Epidermal melanocyte (primary cell): ENCODE data around the gene TMEM204.

ENCODE experiments used
- DNase-seq: peaks from one replicate; pipeline ENCODE4 v3.0.0; 2011; ENCODE audit warnings: low spot score; ENCODE audit not compliant: insufficient read length

The TMEM204 gene

DNA sequence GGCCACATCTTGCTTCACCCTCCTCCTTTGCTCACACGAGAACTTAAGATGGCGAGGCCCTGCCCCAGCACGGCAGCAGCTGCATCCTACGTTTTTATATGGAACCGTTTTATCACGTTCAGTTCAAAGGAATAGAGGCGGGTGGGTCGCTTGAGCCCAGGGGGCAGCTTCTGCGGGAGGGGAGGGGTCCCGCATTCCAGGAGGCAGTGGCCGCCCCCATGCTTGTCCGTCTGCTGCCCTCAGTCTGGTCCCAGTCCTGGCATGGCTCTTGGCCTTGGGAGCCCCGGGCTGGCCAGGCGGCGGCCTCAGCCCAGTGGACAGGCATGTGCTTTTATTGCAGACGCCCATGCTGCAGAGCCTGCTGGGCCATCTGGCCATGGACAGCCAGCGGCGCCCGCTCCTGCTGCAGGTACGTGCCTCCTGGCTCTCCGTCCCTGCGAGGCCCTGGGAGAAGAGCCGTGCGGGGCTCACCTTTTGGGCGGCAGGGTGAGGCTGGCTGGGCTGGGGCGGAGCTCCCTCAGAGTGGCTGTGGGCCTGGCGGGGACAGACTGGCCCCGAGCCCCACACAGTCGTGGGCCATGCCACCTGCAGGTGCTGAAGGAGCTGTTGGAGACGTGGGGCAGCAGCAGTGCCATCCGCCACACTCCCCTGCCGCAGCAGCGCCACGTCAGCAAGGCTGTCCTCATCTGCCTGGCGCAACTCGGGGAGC lies 33.6 kb upstream of the TMEM204 start:
- no peak for DNase-seq

- no peak for DNase-seq
Observed at GRCh38 chr16:1500465-1501150, 32.9 kb upstream of the TMEM204 start.

- no peak for DNase-seq
Observed at GRCh38 chr16:1501630-1502029, 31.8 kb upstream of the TMEM204 start.

- DNase-seq: no peak
Observed at GRCh38 chr16:1502092-1503004, 31.1 kb upstream of the TMEM204 start.

- no peak for DNase-seq
Observed at GRCh38 chr16:1503110-1503955, 30.1 kb upstream of the TMEM204 start.

DNA sequence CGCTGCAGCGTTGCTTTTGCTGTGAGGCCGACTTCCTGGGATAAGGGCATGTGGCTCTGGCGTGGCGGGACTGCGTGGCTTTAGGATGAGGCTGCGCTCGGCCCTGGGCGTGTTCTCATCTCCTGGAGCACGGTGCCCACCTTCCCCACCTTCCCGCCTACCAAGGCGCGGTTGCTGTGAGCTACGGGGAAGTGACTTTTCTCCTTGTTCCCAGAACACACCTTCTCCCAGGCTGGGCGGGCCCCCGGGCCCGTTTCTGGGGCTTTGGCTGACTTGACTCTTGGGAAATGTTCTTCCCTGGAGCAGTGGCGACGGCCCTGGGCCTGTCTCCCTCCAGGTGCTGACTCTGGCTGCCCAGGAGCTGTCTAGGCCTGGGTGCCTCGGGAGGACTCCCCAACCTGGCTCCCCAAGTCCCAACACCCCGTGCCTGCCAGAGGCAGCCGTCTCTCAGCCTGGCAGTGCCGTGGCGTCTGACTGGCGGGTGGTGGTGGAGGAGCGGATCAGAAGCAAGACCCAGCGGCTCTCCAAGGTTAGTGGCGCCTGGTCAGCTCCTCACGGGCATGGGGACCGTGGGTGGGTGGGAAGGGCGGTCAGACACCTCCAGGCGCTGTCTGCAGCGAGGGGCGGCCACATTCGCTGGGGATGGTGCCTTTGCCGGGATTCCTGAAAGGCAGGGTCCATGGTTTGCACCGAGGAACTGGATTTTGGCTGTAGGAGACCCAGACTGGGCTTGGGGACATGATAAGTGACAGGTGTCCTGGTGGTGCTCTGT lies 28.2 kb upstream of the TMEM204 start:
- DNase-seq: no peak

DNA sequence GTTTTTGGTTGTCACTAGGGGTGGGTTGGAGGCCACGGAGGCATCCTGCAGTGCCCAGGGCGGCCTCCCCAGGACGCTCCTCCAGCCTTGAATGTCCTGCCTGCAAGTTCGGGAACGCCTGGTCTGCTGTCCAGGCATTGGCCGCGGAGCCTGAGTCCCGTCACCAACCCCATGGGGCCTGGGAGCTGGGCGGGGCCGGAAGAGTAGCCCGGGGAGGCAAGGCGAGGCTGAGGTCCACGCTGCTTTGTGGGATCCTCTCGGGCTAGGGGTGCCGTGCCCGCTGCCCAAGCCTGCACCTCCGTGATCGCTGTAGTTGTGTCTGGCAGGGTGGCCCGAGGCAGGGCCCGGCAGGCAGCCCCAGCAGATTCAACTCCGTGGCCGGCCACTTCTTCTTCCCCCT lies 27.6 kb upstream of the TMEM204 start:
- no peak for DNase-seq

DNA sequence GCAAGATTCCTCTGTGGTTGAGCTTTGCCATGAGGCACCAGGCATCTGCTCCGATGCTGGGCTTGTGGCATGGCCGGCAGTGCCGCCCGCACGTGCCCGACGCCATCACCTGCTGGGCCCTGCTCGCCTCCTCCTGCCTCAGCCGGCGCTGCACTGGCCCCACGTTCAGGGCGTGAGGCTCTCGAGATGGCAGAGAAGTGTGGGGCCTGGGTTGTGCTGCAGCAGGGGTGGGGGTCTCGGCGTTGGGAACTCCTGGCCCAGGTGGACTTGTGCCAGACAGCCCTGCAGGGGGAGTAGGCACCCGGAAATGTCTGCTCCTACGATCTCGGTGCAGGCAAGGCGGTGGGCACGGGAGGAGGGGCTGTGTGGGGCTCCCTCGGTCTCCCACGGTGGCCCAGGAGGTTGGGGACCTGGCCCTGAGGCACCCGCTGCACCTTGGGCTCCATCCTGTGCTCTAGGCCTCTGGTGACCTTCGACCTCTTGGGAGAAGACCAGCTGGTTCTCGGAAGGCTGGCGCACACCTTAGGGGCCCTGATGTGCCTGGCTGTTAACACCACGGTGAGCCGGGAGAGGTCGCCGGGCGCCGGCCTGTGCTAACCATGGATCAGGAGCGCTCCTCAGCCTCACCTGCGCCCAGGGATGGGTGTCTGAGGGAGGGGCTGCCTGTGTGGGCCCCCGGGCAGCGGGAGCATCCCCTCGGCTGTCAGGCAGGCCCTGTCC lies 26.8 kb upstream of the TMEM204 start:
- DNase-seq: no peak

DNA sequence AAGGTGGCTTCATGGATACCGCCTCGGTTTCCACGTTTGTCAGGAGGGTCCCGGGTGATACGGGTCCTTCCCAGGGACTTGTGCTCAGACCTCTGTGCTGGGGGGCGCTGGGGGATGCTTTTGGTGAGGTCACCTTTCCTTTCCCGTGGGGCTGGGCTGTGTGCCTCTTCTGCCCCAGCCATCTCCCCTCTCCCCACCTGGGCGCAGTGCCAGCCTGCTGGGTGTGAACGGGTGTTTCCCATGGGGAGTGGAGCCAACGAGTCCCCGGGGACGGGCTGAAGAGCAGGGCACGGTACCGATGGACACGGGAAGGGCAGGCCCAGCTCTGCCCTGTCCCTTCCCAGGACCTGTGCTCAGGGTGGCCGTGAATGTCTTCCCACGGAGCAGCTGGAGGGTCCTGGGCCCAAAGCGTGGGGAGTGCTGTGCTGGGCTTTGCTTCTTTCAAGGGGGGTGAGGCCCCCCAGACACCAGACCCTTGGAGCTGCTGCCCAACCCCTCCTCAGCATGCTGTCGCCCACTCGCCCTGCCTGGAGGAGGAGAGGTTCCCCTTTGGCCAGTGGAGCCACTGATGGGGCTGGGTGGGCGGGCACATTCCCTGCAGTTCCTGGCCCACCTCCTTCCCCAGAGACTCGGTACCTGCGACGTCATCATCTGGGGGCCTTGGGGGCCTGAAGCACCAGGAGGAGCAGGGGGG lies 24.8 kb upstream of the TMEM204 start:
- DNase-seq: no peak

- no peak for DNase-seq
Observed at GRCh38 chr16:1509307-1510221, 23.9 kb upstream of the TMEM204 start.

GRCh38 chr16:1510272-1510671 lies 23.2 kb upstream of the TMEM204 start:
- DNase-seq: no peak

- no peak for DNase-seq
Observed at GRCh38 chr16:1510941-1511351, 22.5 kb upstream of the TMEM204 start.

DNA sequence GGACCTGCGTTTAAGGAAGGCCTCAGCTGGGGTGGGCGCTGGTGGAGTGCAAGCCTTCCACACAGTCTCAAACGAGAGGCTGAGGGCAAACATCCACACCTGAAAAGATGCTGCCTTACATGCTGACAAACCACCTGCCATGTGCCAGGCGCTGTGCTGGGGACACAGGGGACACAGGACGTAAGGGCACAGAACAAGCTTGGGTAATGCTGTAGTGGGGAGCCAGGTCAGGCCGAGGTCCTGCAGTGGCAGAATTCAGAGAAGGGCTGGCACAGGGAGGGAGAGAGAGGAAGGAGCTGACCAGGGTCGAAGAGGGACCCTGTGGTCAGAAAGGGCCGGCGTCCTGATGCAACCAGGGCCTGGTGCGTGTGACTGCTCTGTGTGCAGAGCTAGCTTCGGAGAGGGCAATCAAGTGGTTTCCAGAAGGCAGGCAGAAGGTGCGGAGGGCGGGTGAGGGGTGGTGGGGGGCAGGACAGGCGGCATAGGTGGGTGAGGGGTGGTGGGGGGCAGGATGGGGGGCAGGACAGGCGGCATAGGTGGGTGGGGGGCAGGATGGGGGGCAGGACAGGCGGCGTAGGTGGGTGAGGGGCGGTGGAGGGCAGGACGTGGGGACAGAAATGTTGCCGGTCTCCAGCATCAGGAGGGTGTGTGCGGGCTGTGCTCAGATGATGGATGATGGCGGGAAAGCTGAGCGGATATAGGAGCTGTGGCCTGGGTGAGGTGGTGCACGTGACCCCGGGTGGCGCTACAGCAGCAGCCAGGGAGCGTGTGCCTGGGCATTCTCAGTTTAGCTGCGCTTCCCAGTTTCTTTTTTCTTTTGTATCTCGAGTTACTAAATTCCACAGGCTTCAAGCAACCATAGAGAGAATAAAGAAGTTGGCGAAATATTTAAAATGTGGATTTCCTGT lies 21.6 kb upstream of the TMEM204 start:
- no peak for DNase-seq

- DNase-seq: no peak
Observed at GRCh38 chr16:1512774-1513173, 20.7 kb upstream of the TMEM204 start.

GRCh38 chr16:1514507-1514906 lies 19.0 kb upstream of the TMEM204 start:
- no peak for DNase-seq

DNA sequence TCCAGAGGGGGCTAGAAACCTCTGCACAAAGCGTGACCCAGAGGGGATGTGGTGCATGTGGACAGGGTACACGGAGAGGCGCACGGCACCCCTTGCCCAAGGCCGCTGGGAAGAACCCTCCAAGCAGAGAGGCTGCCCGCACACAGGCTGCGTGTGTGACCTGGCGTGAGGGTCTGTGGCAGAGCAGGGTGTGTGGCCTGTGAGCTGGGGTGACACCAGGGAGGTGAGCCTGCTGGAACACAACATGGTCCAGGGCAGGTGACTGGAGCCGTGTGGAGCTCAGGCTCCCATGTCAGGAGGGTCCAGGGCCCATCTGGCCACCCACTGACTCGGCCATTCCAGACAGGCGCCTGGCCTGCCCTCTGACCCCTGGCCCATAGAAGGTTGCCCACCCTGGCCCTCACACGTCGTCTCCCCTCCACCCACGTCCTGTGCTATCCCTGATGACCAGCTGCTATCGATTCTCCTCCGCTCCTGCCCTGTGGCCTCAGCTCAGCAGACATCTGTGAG lies 14.8 kb upstream of the TMEM204 start:
- no peak for DNase-seq

GRCh38 chr16:1519831-1520230 lies 13.6 kb upstream of the TMEM204 start:
- no peak for DNase-seq
